OCI-LY1 (cell line): ENCODE data around the gene PECR.

Source experiments
- H2AFZ ChIP-seq: fragments of 200-600 bp; sonication (generic), shearing (Covaris generic); 2 replicates; pipeline ENCODE4 v1.6.0; 2014; ENCODE audit warnings: antibody characterized with exemption, mild to moderate bottlenecking, low read length
- H3F3A ChIP-seq: fragments of 200-600 bp; sonication (generic), shearing (Covaris generic); 2 replicates; pipeline ENCODE4 v1.6.0; 2014; ENCODE audit warnings: mild to moderate bottlenecking, antibody characterized with exemption, low read length, moderate library complexity; ENCODE audit not compliant: insufficient read depth
- H3K27ac ChIP-seq: fragments of 200-600 bp; sonication (generic); 2 replicates; pipeline ENCODE4 v1.5.1; 2014; ENCODE audit warnings: low read length, mixed run types, mild to moderate bottlenecking, low read depth; ENCODE audit not compliant: poor library complexity, severe bottlenecking
- H3K27me3 ChIP-seq: fragments of 200-600 bp; sonication (generic); 2 replicates; pipeline ENCODE4 v1.6.0; 2014; ENCODE audit warnings: antibody characterized with exemption, mild to moderate bottlenecking, low read length, moderate library complexity; ENCODE audit not compliant: insufficient read depth
- H3K36me3 ChIP-seq: fragments of 200-600 bp; sonication (generic); 2 replicates; pipeline ENCODE4 v1.6.1; 2014; ENCODE audit warnings: mild to moderate bottlenecking, antibody characterized with exemption, low read length, moderate library complexity, mixed read lengths; ENCODE audit not compliant: insufficient read depth
- H3K4me1 ChIP-seq: fragments of 200-600 bp; sonication (generic); 2 replicates; pipeline ENCODE4 v1.5.1; 2014; ENCODE audit warnings: mild to moderate bottlenecking, low read length, moderate library complexity; ENCODE audit not compliant: insufficient read depth, severe bottlenecking
- H3K4me2 ChIP-seq: fragments of 200-600 bp; sonication (generic), shearing (Covaris generic); 2 replicates; pipeline ENCODE4 v1.6.1; 2014; ENCODE audit warnings: low read length
- H3K4me3 ChIP-seq: fragments of 200-600 bp; sonication (generic); 2 replicates; pipeline ENCODE4 v1.5.1; 2014; ENCODE audit warnings: low read length, low read depth, mild to moderate bottlenecking, mixed read lengths; ENCODE audit not compliant: poor library complexity, severe bottlenecking
- H3K79me2 ChIP-seq: fragments of 200-600 bp; shearing (Covaris generic); 2 replicates; pipeline ENCODE4 v1.6.1; 2016; ENCODE audit warnings: mixed run types, low read length, mixed read lengths; ENCODE audit not compliant: insufficient read depth
- H3K9ac ChIP-seq: fragments of 200-600 bp; sonication (generic), shearing (Covaris generic); 2 replicates; pipeline ENCODE4 v1.6.1; 2014; ENCODE audit warnings: mild to moderate bottlenecking, low read length, mixed read lengths
- H3K9me2 ChIP-seq: fragments of 200-600 bp; sonication (generic), shearing (Covaris generic); 2 replicates; pipeline ENCODE4 v1.6.1; 2014; ENCODE audit warnings: low read depth, mild to moderate bottlenecking, low read length, mixed read lengths
- H3K9me3 ChIP-seq: fragments of 200-600 bp; shearing (Covaris generic); 2 replicates; pipeline ENCODE4 v1.6.1; 2014; ENCODE audit warnings: low read length, mixed read lengths
- H4K20me1 ChIP-seq: fragments of 200-600 bp; sonication (generic), shearing (Covaris generic); 2 replicates; pipeline ENCODE4 v1.6.0; 2016; ENCODE audit warnings: mild to moderate bottlenecking, low read length; ENCODE audit not compliant: insufficient read depth
- EZH2 ChIP-seq: fragments of 200-600 bp; sonication (generic), shearing (Covaris generic); IDR thresholded peaks from 2 replicates; pipeline ENCODE4 v1.8.0; 2017; ENCODE audit warnings: borderline replicate concordance, mixed run types, mild to moderate bottlenecking, antibody characterized with exemption, low read length, moderate library complexity, mixed read lengths
- TF ChIP-seq, protein P1 (sequence below): fragments of 200-600 bp; sonication (generic), shearing (Covaris generic); IDR thresholded peaks from 2 replicates; pipeline ENCODE4 v1.5.1; 2017; ENCODE audit warnings: mild to moderate bottlenecking, antibody characterized with exemption, low read length, moderate library complexity, mixed read lengths

The PECR gene

DNA sequence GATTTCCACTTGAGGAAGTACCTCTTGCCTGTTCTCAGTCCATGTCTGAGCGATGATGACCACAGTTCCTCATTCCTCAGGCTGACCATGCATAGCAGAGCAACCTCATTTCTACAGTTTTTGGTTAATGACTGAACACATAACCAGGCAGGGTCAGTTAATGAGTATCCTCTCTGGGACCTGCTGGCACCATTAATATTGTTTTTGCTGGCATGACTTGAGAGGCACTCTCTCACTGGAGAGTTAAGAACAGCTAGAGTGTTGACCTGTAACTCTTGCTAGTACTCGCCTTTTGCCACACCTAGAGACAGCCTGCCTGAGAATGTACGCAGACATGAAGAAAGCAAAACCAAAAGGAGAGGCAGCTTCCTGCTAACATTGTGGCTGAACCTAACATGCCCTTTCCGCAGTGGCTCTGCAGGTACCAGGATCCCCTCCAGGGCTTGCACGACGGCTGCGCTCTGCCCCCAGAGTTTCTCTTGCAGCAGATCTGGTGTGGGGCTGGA lies 23.9 kb downstream of the PECR start:
- no peaks in the 10 kb centered on the region for H3K36me3 ChIP-seq
- TF ChIP-seq, protein P1, sequence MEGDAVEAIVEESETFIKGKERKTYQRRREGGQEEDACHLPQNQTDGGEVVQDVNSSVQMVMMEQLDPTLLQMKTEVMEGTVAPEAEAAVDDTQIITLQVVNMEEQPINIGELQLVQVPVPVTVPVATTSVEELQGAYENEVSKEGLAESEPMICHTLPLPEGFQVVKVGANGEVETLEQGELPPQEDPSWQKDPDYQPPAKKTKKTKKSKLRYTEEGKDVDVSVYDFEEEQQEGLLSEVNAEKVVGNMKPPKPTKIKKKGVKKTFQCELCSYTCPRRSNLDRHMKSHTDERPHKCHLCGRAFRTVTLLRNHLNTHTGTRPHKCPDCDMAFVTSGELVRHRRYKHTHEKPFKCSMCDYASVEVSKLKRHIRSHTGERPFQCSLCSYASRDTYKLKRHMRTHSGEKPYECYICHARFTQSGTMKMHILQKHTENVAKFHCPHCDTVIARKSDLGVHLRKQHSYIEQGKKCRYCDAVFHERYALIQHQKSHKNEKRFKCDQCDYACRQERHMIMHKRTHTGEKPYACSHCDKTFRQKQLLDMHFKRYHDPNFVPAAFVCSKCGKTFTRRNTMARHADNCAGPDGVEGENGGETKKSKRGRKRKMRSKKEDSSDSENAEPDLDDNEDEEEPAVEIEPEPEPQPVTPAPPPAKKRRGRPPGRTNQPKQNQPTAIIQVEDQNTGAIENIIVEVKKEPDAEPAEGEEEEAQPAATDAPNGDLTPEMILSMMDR: no peak
- no peak for TF ChIP-seq EZH2
- H3K9me2 ChIP-seq: no peaks in the 10 kb centered on the region
- H3K27me3 ChIP-seq: peaks cover 4% of the 10 kb centered on the region; the same call in 1 of the 2 replicates
- no peak overlapping the region for H3K27ac ChIP-seq
- H3K4me3 ChIP-seq: no peak overlapping the region
- H2AFZ ChIP-seq: no peak overlapping the region
- H3K79me2 ChIP-seq: no peaks in the 10 kb centered on the region
- no peaks in the 10 kb centered on the region for H4K20me1 ChIP-seq
- H3K4me1 ChIP-seq: peaks cover 9% of the 10 kb centered on the region
- H3K9ac ChIP-seq: no peak overlapping the region
- peak overlapping the region; percentile 36; the same call in 1 of the 2 replicates for H3K4me2 ChIP-seq
- no peaks in the 10 kb centered on the region for H3F3A ChIP-seq
- peaks cover 3% of the 10 kb centered on the region; the same call in 1 of the 2 replicates for H3K9me3 ChIP-seq

DNA sequence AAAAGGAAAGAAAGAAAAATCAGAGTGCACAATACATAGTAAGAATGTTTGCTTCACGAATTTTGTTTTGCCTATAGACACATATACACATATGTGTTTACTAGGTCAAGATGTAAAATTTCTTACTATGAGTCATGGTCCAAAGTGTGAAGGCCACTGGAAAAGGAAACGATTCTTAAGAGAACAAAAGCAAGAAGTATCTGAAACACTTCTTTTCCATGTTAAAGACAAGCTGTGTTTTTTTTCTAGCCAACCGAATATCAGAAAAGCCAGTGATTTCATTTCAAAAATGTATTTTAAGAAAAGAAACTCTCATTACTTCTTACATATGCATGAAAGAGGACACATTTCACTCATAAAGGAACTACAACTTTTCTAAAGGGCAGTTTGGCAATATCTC lies 24.9 kb downstream of the PECR start:
- Histone ChIP-seq H3K4me3 (no peak overlapping the region), H3K9me3 (peaks cover 3% of the 10 kb centered on the region; the same call in 1 of the 2 replicates), H3K9me2 (no peaks in the 10 kb centered on the region), H3K27ac (no peak overlapping the region), H3F3A (no peaks in the 10 kb centered on the region), H3K36me3 (no peaks in the 10 kb centered on the region), H3K4me1 (peaks cover 9% of the 10 kb centered on the region), H4K20me1 (no peaks in the 10 kb centered on the region), H3K79me2 (no peaks in the 10 kb centered on the region), H2AFZ (no peak overlapping the region), H3K27me3 (peaks cover 4% of the 10 kb centered on the region; the same call in 1 of the 2 replicates), H3K9ac (no peak overlapping the region), H3K4me2 (no peak overlapping the region)
- TF ChIP-seq, protein P1: no peak
- no peak for TF ChIP-seq EZH2

GRCh38 chr2:216055680-216056079 lies 25.9 kb downstream of the PECR start:
- H3K9me3 ChIP-seq: peaks cover 3% of the 10 kb centered on the region; the same call in 1 of the 2 replicates
- no peak overlapping the region for H2AFZ ChIP-seq
- H3F3A ChIP-seq: no peaks in the 10 kb centered on the region
- no peak overlapping the region for H3K4me2 ChIP-seq
- no peaks in the 10 kb centered on the region for H4K20me1 ChIP-seq
- no peaks in the 10 kb centered on the region for H3K9me2 ChIP-seq
- H3K4me3 ChIP-seq: no peak overlapping the region
- peaks cover 4% of the 10 kb centered on the region; the same call in 1 of the 2 replicates for H3K27me3 ChIP-seq
- TF ChIP-seq, protein P1: no peak
- TF ChIP-seq EZH2: no peak
- H3K79me2 ChIP-seq: no peaks in the 10 kb centered on the region
- no peak overlapping the region for H3K27ac ChIP-seq
- H3K9ac ChIP-seq: no peak overlapping the region
- H3K36me3 ChIP-seq: no peaks in the 10 kb centered on the region
- peaks cover 9% of the 10 kb centered on the region for H3K4me1 ChIP-seq
